OCI-LY1 (cell line): ENCODE results near the gene AGBL1.
A peak's percentile ranks its signal among the peaks of the same experiment; 100 is the strongest.
"Not testable (repeated sequence)": the region's sequence is repeated elsewhere in the genome, so short reads cannot be mapped to it uniquely, and the experiment has no call there.

Source experiments
- H2AFZ ChIP-seq: fragments of 200-600 bp; sonication (generic), shearing (Covaris generic); 2 replicates; pipeline ENCODE4 v1.6.0; 2014; ENCODE audit warnings: antibody characterized with exemption, mild to moderate bottlenecking, low read length
- H3F3A ChIP-seq: fragments of 200-600 bp; sonication (generic), shearing (Covaris generic); 2 replicates; pipeline ENCODE4 v1.6.0; 2014; ENCODE audit warnings: mild to moderate bottlenecking, antibody characterized with exemption, low read length, moderate library complexity; ENCODE audit not compliant: insufficient read depth
- H3K27ac ChIP-seq: fragments of 200-600 bp; sonication (generic); 2 replicates; pipeline ENCODE4 v1.5.1; 2014; ENCODE audit warnings: low read length, mixed run types, mild to moderate bottlenecking, low read depth; ENCODE audit not compliant: poor library complexity, severe bottlenecking
- H3K27me3 ChIP-seq: fragments of 200-600 bp; sonication (generic); 2 replicates; pipeline ENCODE4 v1.6.0; 2014; ENCODE audit warnings: antibody characterized with exemption, mild to moderate bottlenecking, low read length, moderate library complexity; ENCODE audit not compliant: insufficient read depth
- H3K36me3 ChIP-seq: fragments of 200-600 bp; sonication (generic); 2 replicates; pipeline ENCODE4 v1.6.1; 2014; ENCODE audit warnings: mild to moderate bottlenecking, antibody characterized with exemption, low read length, moderate library complexity, mixed read lengths; ENCODE audit not compliant: insufficient read depth
- H3K4me1 ChIP-seq: fragments of 200-600 bp; sonication (generic); 2 replicates; pipeline ENCODE4 v1.5.1; 2014; ENCODE audit warnings: mild to moderate bottlenecking, low read length, moderate library complexity; ENCODE audit not compliant: insufficient read depth, severe bottlenecking
- H3K4me2 ChIP-seq: fragments of 200-600 bp; sonication (generic), shearing (Covaris generic); 2 replicates; pipeline ENCODE4 v1.6.1; 2014; ENCODE audit warnings: low read length
- H3K4me3 ChIP-seq: fragments of 200-600 bp; sonication (generic); 2 replicates; pipeline ENCODE4 v1.5.1; 2014; ENCODE audit warnings: low read length, low read depth, mild to moderate bottlenecking, mixed read lengths; ENCODE audit not compliant: poor library complexity, severe bottlenecking
- H3K79me2 ChIP-seq: fragments of 200-600 bp; shearing (Covaris generic); 2 replicates; pipeline ENCODE4 v1.6.1; 2016; ENCODE audit warnings: mixed run types, low read length, mixed read lengths; ENCODE audit not compliant: insufficient read depth
- H3K9ac ChIP-seq: fragments of 200-600 bp; sonication (generic), shearing (Covaris generic); 2 replicates; pipeline ENCODE4 v1.6.1; 2014; ENCODE audit warnings: mild to moderate bottlenecking, low read length, mixed read lengths
- H3K9me2 ChIP-seq: fragments of 200-600 bp; sonication (generic), shearing (Covaris generic); 2 replicates; pipeline ENCODE4 v1.6.1; 2014; ENCODE audit warnings: low read depth, mild to moderate bottlenecking, low read length, mixed read lengths
- H3K9me3 ChIP-seq: fragments of 200-600 bp; shearing (Covaris generic); 2 replicates; pipeline ENCODE4 v1.6.1; 2014; ENCODE audit warnings: low read length, mixed read lengths
- H4K20me1 ChIP-seq: fragments of 200-600 bp; sonication (generic), shearing (Covaris generic); 2 replicates; pipeline ENCODE4 v1.6.0; 2016; ENCODE audit warnings: mild to moderate bottlenecking, low read length; ENCODE audit not compliant: insufficient read depth
- EZH2 ChIP-seq: fragments of 200-600 bp; sonication (generic), shearing (Covaris generic); IDR thresholded peaks from 2 replicates; pipeline ENCODE4 v1.8.0; 2017; ENCODE audit warnings: borderline replicate concordance, mixed run types, mild to moderate bottlenecking, antibody characterized with exemption, low read length, moderate library complexity, mixed read lengths
- TF ChIP-seq, protein P1 (sequence below): fragments of 200-600 bp; sonication (generic), shearing (Covaris generic); IDR thresholded peaks from 2 replicates; pipeline ENCODE4 v1.5.1; 2017; ENCODE audit warnings: mild to moderate bottlenecking, antibody characterized with exemption, low read length, moderate library complexity, mixed read lengths

Gene AGBL1

DNA sequence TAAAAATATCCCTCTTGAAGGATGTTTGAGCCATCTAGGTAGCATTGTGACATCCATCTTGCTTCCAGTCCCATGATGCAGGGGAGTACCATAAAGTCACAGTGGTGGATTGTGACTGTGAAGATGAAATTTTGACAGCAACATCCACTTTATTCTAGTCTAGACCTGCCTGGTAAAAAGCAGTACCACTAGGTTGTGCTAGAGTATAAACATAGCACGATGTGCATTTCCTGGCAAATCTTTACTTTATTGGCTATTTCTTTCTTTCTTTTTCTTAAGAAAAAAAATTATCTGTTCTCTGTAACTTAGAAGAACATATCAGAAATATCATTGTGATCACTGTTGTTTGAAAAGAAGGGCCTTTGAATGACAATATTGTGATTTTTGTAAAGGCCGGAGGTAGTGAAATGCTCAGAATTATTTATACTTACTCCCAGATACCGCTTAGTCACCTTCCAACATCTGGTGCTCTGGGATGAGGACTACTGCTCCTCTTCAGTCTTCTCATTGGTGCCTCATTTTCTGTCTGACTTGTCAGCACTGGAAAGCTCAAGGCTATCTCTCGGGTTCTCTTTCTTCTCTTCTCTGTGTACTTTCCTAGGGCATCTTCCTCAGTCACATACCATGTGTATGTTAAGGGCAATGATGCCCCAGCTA is 35.6 kb downstream of the AGBL1 start:
- H3K9ac ChIP-seq = no peak overlapping the region
- TF ChIP-seq, protein P1, sequence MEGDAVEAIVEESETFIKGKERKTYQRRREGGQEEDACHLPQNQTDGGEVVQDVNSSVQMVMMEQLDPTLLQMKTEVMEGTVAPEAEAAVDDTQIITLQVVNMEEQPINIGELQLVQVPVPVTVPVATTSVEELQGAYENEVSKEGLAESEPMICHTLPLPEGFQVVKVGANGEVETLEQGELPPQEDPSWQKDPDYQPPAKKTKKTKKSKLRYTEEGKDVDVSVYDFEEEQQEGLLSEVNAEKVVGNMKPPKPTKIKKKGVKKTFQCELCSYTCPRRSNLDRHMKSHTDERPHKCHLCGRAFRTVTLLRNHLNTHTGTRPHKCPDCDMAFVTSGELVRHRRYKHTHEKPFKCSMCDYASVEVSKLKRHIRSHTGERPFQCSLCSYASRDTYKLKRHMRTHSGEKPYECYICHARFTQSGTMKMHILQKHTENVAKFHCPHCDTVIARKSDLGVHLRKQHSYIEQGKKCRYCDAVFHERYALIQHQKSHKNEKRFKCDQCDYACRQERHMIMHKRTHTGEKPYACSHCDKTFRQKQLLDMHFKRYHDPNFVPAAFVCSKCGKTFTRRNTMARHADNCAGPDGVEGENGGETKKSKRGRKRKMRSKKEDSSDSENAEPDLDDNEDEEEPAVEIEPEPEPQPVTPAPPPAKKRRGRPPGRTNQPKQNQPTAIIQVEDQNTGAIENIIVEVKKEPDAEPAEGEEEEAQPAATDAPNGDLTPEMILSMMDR = peak; percentile 42
- TF ChIP-seq EZH2 = no peak
- no peaks in the 10 kb centered on the region for H4K20me1 ChIP-seq
- no peak overlapping the region for H3K27ac ChIP-seq
- H3K27me3 ChIP-seq = no peaks in the 10 kb centered on the region; the same call in 1 of the 2 replicates
- no peaks in the 10 kb centered on the region for H3F3A ChIP-seq
- no peak overlapping the region for H3K4me3 ChIP-seq
- H3K9me2 ChIP-seq = no peaks in the 10 kb centered on the region
- no peaks in the 10 kb centered on the region for H3K79me2 ChIP-seq
- no peak overlapping the region for H3K4me2 ChIP-seq
- no peaks in the 10 kb centered on the region for H3K4me1 ChIP-seq
- no peaks in the 10 kb centered on the region for H3K36me3 ChIP-seq
- no peaks in the 10 kb centered on the region for H3K9me3 ChIP-seq
- H2AFZ ChIP-seq = no peak overlapping the region

DNA sequence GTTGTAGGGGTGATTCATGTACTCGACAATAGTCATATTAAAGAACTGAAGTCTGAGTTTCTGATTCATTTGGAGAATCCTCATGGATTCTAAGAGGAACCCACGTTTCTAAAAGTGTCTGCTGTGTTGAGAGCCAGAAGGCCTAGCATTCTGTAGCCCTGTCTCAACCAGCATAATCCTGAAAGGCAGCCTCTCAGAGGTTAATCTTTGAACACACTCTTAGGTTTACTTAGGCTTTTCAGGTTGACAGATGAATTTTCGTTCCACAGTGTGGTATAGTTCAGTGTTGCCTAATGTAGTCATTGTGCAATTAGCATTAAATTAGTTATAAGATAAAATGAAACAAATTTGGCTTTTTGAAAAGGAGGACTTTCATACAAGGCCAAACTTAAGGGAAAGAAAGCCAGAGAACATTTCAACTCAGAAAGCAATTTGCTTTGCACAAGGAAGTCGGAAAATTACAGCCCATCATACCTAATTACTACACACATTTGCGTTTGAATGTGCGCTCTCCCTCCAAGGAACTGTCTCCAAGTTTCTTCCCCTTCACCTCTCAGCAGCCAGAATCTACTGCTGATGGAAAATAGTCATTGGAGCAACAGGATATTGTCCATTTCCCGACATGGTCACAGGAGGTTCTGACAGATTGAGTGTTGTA is 42.0 kb downstream of the AGBL1 start:
- no peaks in the 10 kb centered on the region for H3K9me2 ChIP-seq
- TF ChIP-seq, protein P1 = no peak
- no peak for TF ChIP-seq EZH2
- no peak overlapping the region for H3K27ac ChIP-seq
- no peaks in the 10 kb centered on the region for H3F3A ChIP-seq
- H3K9ac ChIP-seq = no peak overlapping the region
- no peaks in the 10 kb centered on the region for H3K4me1 ChIP-seq
- no peaks in the 10 kb centered on the region; the same call in 1 of the 2 replicates for H3K27me3 ChIP-seq
- no peaks in the 10 kb centered on the region for H4K20me1 ChIP-seq
- no peak overlapping the region for H3K4me2 ChIP-seq
- H3K36me3 ChIP-seq = no peaks in the 10 kb centered on the region
- no peak overlapping the region for H2AFZ ChIP-seq
- H3K4me3 ChIP-seq = no peak overlapping the region
- H3K79me2 ChIP-seq = no peaks in the 10 kb centered on the region
- no peaks in the 10 kb centered on the region for H3K9me3 ChIP-seq

DNA sequence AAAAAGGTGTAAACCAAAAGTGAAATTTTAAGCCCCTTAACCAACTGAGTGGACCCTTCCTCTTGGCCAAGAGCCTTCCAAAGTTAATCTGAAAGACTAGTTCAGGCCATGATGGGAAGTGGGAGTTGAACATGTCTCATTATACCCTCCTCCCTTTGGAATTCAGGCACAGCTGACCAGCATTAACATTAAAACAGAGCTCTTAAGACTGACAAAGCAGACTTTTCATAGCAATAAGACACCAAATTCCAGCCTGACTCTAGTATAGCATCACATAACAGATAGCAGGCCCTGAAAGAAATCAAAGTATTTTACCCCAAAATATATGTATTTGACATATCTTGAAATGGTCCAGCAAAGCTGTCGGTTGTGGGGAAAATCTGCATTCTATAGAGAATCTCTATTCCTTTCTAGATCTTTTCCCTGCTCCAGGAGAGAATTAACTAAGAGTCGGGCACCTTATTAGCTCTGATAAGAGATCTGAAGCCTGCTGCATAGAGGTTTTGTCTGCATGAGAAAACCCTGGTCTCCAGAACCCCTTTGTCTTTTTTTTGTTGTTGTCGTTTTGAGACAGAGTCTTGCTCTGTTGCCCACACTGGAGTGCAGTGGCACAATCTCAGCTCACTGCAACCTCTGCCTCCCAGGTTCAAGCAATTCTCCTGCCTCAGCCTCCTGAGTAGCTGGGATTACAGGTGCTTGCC is 43.2 kb downstream of the AGBL1 start:
- H3K79me2 ChIP-seq, H3K9me2 ChIP-seq, H3K9me3 ChIP-seq, H3K4me3 ChIP-seq, H4K20me1 ChIP-seq, H3F3A ChIP-seq, H2AFZ ChIP-seq, H3K36me3 ChIP-seq, H3K27me3 ChIP-seq, H3K27ac ChIP-seq, H3K4me2 ChIP-seq, H3K4me1 ChIP-seq, H3K9ac ChIP-seq: not testable (repeated sequence)
